GM21367 (cell line): Measurements from ENCODE around the gene RADIL.

Experiments
- ATAC-seq: cut with Tn5 transposase; IDR thresholded peaks from one replicate; pipeline ENCODE4 v1.9.1; 2021; ENCODE audit not compliant: unreplicated experiment

RADIL gene

GRCh38 chr7:4833691-4834600 lies 49.6 kb downstream of the RADIL start:
- ATAC-seq: no peak

- no peak for ATAC-seq
Observed at GRCh38 chr7:4833176-4833575, 50.3 kb downstream of the RADIL start.

GRCh38 chr7:4832711-4833110 lies 50.8 kb downstream of the RADIL start:
- ATAC-seq: no peak

GRCh38 chr7:4831723-4832495 lies 51.6 kb downstream of the RADIL start:
- no peak for ATAC-seq

- ATAC-seq: no peak
Observed at GRCh38 chr7:4830176-4830575, 53.3 kb downstream of the RADIL start.

- no peak for ATAC-seq
Observed at GRCh38 chr7:4828720-4829383, 54.7 kb downstream of the RADIL start.

GRCh38 chr7:4825081-4825480 lies 58.4 kb downstream of the RADIL start:
- ATAC-seq: no peak

GRCh38 chr7:4824120-4824775 lies 59.3 kb downstream of the RADIL start:
- ATAC-seq: no peak

- ATAC-seq: no peak
Observed at GRCh38 chr7:4823441-4824119, 59.9 kb downstream of the RADIL start.

GRCh38 chr7:4822677-4823076 lies 60.8 kb downstream of the RADIL start:
- ATAC-seq: no peak

GRCh38 chr7:4820967-4821471 lies 62.5 kb downstream of the RADIL start:
- no peak for ATAC-seq

- no peak for ATAC-seq
Observed at GRCh38 chr7:4820405-4820966, 63.0 kb downstream of the RADIL start.

GRCh38 chr7:4819560-4820404 lies 63.7 kb downstream of the RADIL start:
- ATAC-seq: no peak

GRCh38 chr7:4818000-4818794 lies 65.3 kb downstream of the RADIL start:
- no peak for ATAC-seq

GRCh38 chr7:4817178-4817901 lies 66.2 kb downstream of the RADIL start:
- ATAC-seq: no peak

- ATAC-seq: no peak
Observed at GRCh38 chr7:4816419-4817080, 67.0 kb downstream of the RADIL start.
